Activated T-cell treated with anti-CD3 and anti-CD28 coated beads, Interleukin-2, amount 50 U/mL, for 72 hours (primary cell): ENCODE measurements around the gene CCDC194. TPM values are rescaled to one million over a fixed set of nuclear protein-coding genes. Genes with fewer than 3 reads are reported as not detected.

Experiments used
- ATAC-seq, 2 donors: fragments of 150-1000 bp; cut with Tn5 transposase; replicated peaks in 1 of 2; 2 replicates each; pipeline ENCODE4 v1.10.0; 2021; ENCODE audit warnings: moderate library complexity in 2 of 2, mild to moderate bottlenecking in 1 of 2
- DNase-seq, 2 donors: peaks; one replicate each; pipeline ENCODE4 v3.0.0; 2021 to 2022; ENCODE audit warnings: mixed read lengths in 1 of 2
- H3K27ac Mint-ChIP-seq: one replicate; pipeline ENCODE4 v1.8.0; 2022; ENCODE audit warnings: mild to moderate bottlenecking, moderate library complexity, mixed read lengths
- H3K27me3 Mint-ChIP-seq: one replicate; pipeline ENCODE4 v1.8.0; 2022; ENCODE audit warnings: low read depth, mixed read lengths
- H3K36me3 Mint-ChIP-seq, 2 donors: one replicate each; pipeline ENCODE4 v1.8.0; 2022; ENCODE audit warnings: mixed read lengths in 2 of 2, mild to moderate bottlenecking in 1 of 2; ENCODE audit not compliant: insufficient read depth in 2 of 2
- H3K4me1 Mint-ChIP-seq: one replicate; pipeline ENCODE4 v1.8.0; 2022; ENCODE audit warnings: low read depth, mixed read lengths
- H3K4me3 Mint-ChIP-seq, 2 donors: one replicate each; pipeline ENCODE4 v1.8.0; 2022; ENCODE audit warnings: mild to moderate bottlenecking in 2 of 2, mixed read lengths in 2 of 2, moderate library complexity in 2 of 2
- H3K9me3 Mint-ChIP-seq, 2 donors: one replicate each; pipeline ENCODE4 v1.8.0; 2022; ENCODE audit warnings: mixed read lengths in 2 of 2
- total RNA-seq, 2 donors: library from RNA; stranded (reverse); gene quantifications; one replicate each; pipeline ENCODE4 v1.2.3, GENCODE V29; 2022

The CCDC194 gene
- total RNA-seq, 2 donors from 2014 or later: 2.2 to 2.8 TPM

GRCh38 chr19:17401628-17402027, 7.6 kb upstream of the CCDC194 start:
- DNase-seq (no peak), ATAC-seq (no peak)
- Mint-ChIP-seq H3K36me3 (peaks cover 0 to 5% of the 10 kb centered on the region in 2 donors), H3K27ac (no peak overlapping the region), H3K27me3 (no peaks in the 10 kb centered on the region), H3K4me3 (peak overlapping the region in 1 of 2 donors; percentile 44), H3K4me1 (peaks cover 32% of the 10 kb centered on the region), H3K9me3 (no peaks in the 10 kb centered on the region)

GRCh38 chr19:17398902-17399527, 5.0 kb upstream of the CCDC194 start:
- H3K4me1 Mint-ChIP-seq: peaks cover 19% of the 10 kb centered on the region
- ATAC-seq (no peak), DNase-seq (no peak)
- H3K27ac Mint-ChIP-seq: no peak overlapping the region
- H3K27me3 Mint-ChIP-seq: no peaks in the 10 kb centered on the region
- H3K9me3 Mint-ChIP-seq: no peaks in the 10 kb centered on the region
- H3K36me3 Mint-ChIP-seq: peaks cover 0 to 5% of the 10 kb centered on the region in 2 donors
- no peak overlapping the region for H3K4me3 Mint-ChIP-seq

GRCh38 chr19:17394891-17395415, 957 bp upstream of the CCDC194 start:
- Mint-ChIP-seq H3K27me3 (no peaks in the 10 kb centered on the region), H3K36me3 (peaks cover 0 to 3% of the 10 kb centered on the region in 2 donors), H3K4me1 (peaks cover 18% of the 10 kb centered on the region), H3K9me3 (no peaks in the 10 kb centered on the region), H3K4me3 (peak overlapping the region; percentile 57 to 67), H3K27ac (peak overlapping the region; percentile 77)
- DNase-seq (peak; percentile 69 to 80), ATAC-seq (peak in 1 of 2 donors; percentile 36)

- no peak overlapping the region for H3K27ac Mint-ChIP-seq
- no peak for DNase-seq
- ATAC-seq: no peak
- peaks cover 10% of the 10 kb centered on the region for H3K27me3 Mint-ChIP-seq
- no peaks in the 10 kb centered on the region for H3K36me3 Mint-ChIP-seq
- no peaks in the 10 kb centered on the region for H3K9me3 Mint-ChIP-seq
- no peak overlapping the region for H3K4me3 Mint-ChIP-seq
- H3K4me1 Mint-ChIP-seq: peaks cover 18% of the 10 kb centered on the region
Observed at GRCh38 chr19:17393002-17393401, 994 bp downstream of the CCDC194 start.

GRCh38 chr19:17391371-17392151, 2.4 kb downstream of the CCDC194 start:
- ATAC-seq: peak in 1 of 2 donors; percentile 5

GRCh38 chr19:17390665-17391370, 3.2 kb downstream of the CCDC194 start:
- H3K27me3 Mint-ChIP-seq: peaks cover 10% of the 10 kb centered on the region
- H3K4me1 Mint-ChIP-seq: peaks cover 18% of the 10 kb centered on the region
- DNase-seq: peak; percentile 95 to 97
- H3K27ac Mint-ChIP-seq: no peak overlapping the region
- H3K36me3 Mint-ChIP-seq: no peaks in the 10 kb centered on the region
- peak overlapping the region; percentile 94 to 100 for H3K4me3 Mint-ChIP-seq
- no peaks in the 10 kb centered on the region for H3K9me3 Mint-ChIP-seq
- peak; percentile 99 to 100 for ATAC-seq

More at GRCh38 chr19:17391371-17392151, 2.4 kb downstream of the CCDC194 start:
- Mint-ChIP-seq H3K4me3 (peak overlapping the region; percentile 94 to 100), H3K9me3 (no peaks in the 10 kb centered on the region), H3K27me3 (peaks cover 10% of the 10 kb centered on the region), H3K27ac (no peak overlapping the region), H3K36me3 (no peaks in the 10 kb centered on the region), H3K4me1 (peaks cover 18% of the 10 kb centered on the region)
- no peak for DNase-seq

- Mint-ChIP-seq H3K9me3 (no peaks in the 10 kb centered on the region), H3K4me3 (peak overlapping the region; percentile 94 to 100), H3K4me1 (peaks cover 14% of the 10 kb centered on the region), H3K36me3 (no peaks in the 10 kb centered on the region), H3K27me3 (peaks cover 10% of the 10 kb centered on the region), H3K27ac (no peak overlapping the region)
- ATAC-seq: peak in 1 of 2 donors; percentile 6
- DNase-seq: peak; percentile 22 to 23
Observed at GRCh38 chr19:17389957-17390664, 3.9 kb downstream of the CCDC194 start.

- peaks cover 10% of the 10 kb centered on the region for H3K27me3 Mint-ChIP-seq
- DNase-seq: no peak
- peak overlapping the region in 1 of 2 donors; percentile 34 for H3K4me3 Mint-ChIP-seq
- peak overlapping the region; percentile 2 for H3K27ac Mint-ChIP-seq
- no peaks in the 10 kb centered on the region for H3K9me3 Mint-ChIP-seq
- no peak for ATAC-seq
- no peaks in the 10 kb centered on the region for H3K36me3 Mint-ChIP-seq
- H3K4me1 Mint-ChIP-seq: peaks cover 12% of the 10 kb centered on the region
Observed at GRCh38 chr19:17389288-17389687, 4.7 kb downstream of the CCDC194 start.

- peak; percentile 34 to 48 for ATAC-seq
- peaks cover 11% of the 10 kb centered on the region for H3K4me1 Mint-ChIP-seq
- DNase-seq: peak; percentile 72 to 74
- peaks cover 10% of the 10 kb centered on the region for H3K27me3 Mint-ChIP-seq
- H3K27ac Mint-ChIP-seq: no peak overlapping the region
- no peaks in the 10 kb centered on the region for H3K9me3 Mint-ChIP-seq
- H3K4me3 Mint-ChIP-seq: no peak overlapping the region
- H3K36me3 Mint-ChIP-seq: no peaks in the 10 kb centered on the region
Observed at GRCh38 chr19:17385878-17386611, 8.0 kb downstream of the CCDC194 start.

- H3K4me3 Mint-ChIP-seq: no peak overlapping the region
- H3K4me1 Mint-ChIP-seq: peaks cover 11% of the 10 kb centered on the region
- no peaks in the 10 kb centered on the region for H3K9me3 Mint-ChIP-seq
- DNase-seq (no peak), ATAC-seq (no peak)
- no peak overlapping the region for H3K27ac Mint-ChIP-seq
- no peaks in the 10 kb centered on the region for H3K36me3 Mint-ChIP-seq
- peaks cover 7% of the 10 kb centered on the region for H3K27me3 Mint-ChIP-seq
Observed at GRCh38 chr19:17380426-17381138, 13.4 kb downstream of the CCDC194 start.

GRCh38 chr19:17379221-17379631, 14.8 kb downstream of the CCDC194 start:
- Mint-ChIP-seq H3K4me3 (no peak overlapping the region), H3K27me3 (peaks cover 7% of the 10 kb centered on the region), H3K4me1 (peaks cover 11% of the 10 kb centered on the region), H3K36me3 (no peaks in the 10 kb centered on the region), H3K27ac (no peak overlapping the region), H3K9me3 (no peaks in the 10 kb centered on the region)
- no peak for DNase-seq
- ATAC-seq: no peak
